SU-DHL-6 (cell line): ENCODE measurements around the gene EHD4.

ENCODE experiments used
- EZH2phosphoT487 ChIP-seq: fragments of 200-600 bp; sonication (generic), shearing (Covaris generic); conservative IDR thresholded peaks from 2 replicates; pipeline ENCODE4 v1.6.1; 2018; ENCODE audit warnings: mild to moderate bottlenecking, antibody characterized with exemption, low read length, moderate library complexity, mixed read lengths
- TF ChIP-seq, protein P1 (sequence below): fragments of 200-600 bp; sonication (generic); IDR thresholded peaks from one replicate; pipeline ENCODE4 v1.5.1; 2017; ENCODE audit warnings: antibody characterized with exemption, mild to moderate bottlenecking, low read length, moderate library complexity; ENCODE audit not compliant: insufficient read depth, poor library complexity, severe bottlenecking

GRCh38 chr15:41851167-41851523 lies 121.2 kb downstream of the EHD4 start:
- TF ChIP-seq, protein P1, sequence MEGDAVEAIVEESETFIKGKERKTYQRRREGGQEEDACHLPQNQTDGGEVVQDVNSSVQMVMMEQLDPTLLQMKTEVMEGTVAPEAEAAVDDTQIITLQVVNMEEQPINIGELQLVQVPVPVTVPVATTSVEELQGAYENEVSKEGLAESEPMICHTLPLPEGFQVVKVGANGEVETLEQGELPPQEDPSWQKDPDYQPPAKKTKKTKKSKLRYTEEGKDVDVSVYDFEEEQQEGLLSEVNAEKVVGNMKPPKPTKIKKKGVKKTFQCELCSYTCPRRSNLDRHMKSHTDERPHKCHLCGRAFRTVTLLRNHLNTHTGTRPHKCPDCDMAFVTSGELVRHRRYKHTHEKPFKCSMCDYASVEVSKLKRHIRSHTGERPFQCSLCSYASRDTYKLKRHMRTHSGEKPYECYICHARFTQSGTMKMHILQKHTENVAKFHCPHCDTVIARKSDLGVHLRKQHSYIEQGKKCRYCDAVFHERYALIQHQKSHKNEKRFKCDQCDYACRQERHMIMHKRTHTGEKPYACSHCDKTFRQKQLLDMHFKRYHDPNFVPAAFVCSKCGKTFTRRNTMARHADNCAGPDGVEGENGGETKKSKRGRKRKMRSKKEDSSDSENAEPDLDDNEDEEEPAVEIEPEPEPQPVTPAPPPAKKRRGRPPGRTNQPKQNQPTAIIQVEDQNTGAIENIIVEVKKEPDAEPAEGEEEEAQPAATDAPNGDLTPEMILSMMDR: no peak
- no peak for TF ChIP-seq EZH2phosphoT487
